H1 (cell line): ENCODE measurements around the gene ATG4C. TPM values are rescaled to one million over a fixed set of nuclear protein-coding genes. Genes with fewer than 3 reads are reported as not detected.

Experiments
- CEBPB ChIP-seq: IDR thresholded peaks from 2 replicates; pipeline ENCODE4 v1.6.1; 2012; ENCODE audit warnings: low read depth, low read length
- polyA plus RNA-seq, 7 experiments: library from polyadenylated mRNA; depleted of rRNA in 3 of 7; stranded (reverse) in 5 of 7; unstranded in 2 of 7; fragments of >200 nt in 5 of 7; fragments of 200-250 nt in 2 of 7; gene quantifications; 1 replicate in 5 of 7; 2 replicates in 1 of 7; 4 replicates in 1 of 7; pipeline versions ENCODE4 v1.2.1 to v1.2.3, GENCODE V29; 2011 to 2013; ENCODE audit warnings: missing spikeins in 2 of 7, mixed read lengths in 2 of 7
- total RNA-seq: library from RNA; stranded (reverse); fragmentation: NEBNext Ultra II Directional; extraction: Animal tissue kit (Norgen Biotek cat#: 25700); gene quantifications from 2 replicates; pipeline ENCODE4 v1.2.1, GENCODE V29; 2021
- TF ChIP-seq, protein P1 (sequence below): fragments of 300-600 bp; sonication (generic); IDR thresholded peaks from 2 replicates; pipeline ENCODE4 v1.7.1; 2012; ENCODE audit warnings: low read length, moderate library complexity, mild to moderate bottlenecking, inconsistent platforms; ENCODE audit not compliant: insufficient replicate concordance
- TF ChIP-seq, protein P2 (sequence below): IDR thresholded peaks from 2 replicates; pipeline ENCODE4 v1.6.1; 2012; ENCODE audit warnings: low read length, inconsistent platforms

The ATG4C gene
- total and polyA plus RNA-seq, 2 of the 8 experiments (the other 6 are each of a cell fraction or from before 2014, with no cell fraction given) = 5.1 to 22.2 TPM

DNA sequence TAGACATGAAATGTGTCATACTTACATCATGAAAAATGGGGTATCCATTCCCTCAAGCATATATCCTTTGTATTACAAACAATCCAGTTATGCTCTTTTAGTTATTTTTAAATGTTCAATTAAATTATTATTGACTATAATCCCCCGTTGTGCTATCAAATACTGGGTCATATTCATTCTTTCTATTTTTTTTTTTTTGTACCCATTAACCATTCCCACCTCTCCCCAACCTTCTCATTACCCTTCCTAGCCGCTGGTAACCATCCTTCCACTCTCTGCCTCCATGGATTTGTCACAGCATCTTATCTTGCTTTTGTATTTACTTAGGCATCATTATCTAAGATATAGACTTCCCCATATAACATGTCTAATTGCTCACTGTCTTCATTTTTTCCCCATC is 15.8 kb downstream of the ATG4C start (continued):
- TF ChIP-seq, protein P1, sequence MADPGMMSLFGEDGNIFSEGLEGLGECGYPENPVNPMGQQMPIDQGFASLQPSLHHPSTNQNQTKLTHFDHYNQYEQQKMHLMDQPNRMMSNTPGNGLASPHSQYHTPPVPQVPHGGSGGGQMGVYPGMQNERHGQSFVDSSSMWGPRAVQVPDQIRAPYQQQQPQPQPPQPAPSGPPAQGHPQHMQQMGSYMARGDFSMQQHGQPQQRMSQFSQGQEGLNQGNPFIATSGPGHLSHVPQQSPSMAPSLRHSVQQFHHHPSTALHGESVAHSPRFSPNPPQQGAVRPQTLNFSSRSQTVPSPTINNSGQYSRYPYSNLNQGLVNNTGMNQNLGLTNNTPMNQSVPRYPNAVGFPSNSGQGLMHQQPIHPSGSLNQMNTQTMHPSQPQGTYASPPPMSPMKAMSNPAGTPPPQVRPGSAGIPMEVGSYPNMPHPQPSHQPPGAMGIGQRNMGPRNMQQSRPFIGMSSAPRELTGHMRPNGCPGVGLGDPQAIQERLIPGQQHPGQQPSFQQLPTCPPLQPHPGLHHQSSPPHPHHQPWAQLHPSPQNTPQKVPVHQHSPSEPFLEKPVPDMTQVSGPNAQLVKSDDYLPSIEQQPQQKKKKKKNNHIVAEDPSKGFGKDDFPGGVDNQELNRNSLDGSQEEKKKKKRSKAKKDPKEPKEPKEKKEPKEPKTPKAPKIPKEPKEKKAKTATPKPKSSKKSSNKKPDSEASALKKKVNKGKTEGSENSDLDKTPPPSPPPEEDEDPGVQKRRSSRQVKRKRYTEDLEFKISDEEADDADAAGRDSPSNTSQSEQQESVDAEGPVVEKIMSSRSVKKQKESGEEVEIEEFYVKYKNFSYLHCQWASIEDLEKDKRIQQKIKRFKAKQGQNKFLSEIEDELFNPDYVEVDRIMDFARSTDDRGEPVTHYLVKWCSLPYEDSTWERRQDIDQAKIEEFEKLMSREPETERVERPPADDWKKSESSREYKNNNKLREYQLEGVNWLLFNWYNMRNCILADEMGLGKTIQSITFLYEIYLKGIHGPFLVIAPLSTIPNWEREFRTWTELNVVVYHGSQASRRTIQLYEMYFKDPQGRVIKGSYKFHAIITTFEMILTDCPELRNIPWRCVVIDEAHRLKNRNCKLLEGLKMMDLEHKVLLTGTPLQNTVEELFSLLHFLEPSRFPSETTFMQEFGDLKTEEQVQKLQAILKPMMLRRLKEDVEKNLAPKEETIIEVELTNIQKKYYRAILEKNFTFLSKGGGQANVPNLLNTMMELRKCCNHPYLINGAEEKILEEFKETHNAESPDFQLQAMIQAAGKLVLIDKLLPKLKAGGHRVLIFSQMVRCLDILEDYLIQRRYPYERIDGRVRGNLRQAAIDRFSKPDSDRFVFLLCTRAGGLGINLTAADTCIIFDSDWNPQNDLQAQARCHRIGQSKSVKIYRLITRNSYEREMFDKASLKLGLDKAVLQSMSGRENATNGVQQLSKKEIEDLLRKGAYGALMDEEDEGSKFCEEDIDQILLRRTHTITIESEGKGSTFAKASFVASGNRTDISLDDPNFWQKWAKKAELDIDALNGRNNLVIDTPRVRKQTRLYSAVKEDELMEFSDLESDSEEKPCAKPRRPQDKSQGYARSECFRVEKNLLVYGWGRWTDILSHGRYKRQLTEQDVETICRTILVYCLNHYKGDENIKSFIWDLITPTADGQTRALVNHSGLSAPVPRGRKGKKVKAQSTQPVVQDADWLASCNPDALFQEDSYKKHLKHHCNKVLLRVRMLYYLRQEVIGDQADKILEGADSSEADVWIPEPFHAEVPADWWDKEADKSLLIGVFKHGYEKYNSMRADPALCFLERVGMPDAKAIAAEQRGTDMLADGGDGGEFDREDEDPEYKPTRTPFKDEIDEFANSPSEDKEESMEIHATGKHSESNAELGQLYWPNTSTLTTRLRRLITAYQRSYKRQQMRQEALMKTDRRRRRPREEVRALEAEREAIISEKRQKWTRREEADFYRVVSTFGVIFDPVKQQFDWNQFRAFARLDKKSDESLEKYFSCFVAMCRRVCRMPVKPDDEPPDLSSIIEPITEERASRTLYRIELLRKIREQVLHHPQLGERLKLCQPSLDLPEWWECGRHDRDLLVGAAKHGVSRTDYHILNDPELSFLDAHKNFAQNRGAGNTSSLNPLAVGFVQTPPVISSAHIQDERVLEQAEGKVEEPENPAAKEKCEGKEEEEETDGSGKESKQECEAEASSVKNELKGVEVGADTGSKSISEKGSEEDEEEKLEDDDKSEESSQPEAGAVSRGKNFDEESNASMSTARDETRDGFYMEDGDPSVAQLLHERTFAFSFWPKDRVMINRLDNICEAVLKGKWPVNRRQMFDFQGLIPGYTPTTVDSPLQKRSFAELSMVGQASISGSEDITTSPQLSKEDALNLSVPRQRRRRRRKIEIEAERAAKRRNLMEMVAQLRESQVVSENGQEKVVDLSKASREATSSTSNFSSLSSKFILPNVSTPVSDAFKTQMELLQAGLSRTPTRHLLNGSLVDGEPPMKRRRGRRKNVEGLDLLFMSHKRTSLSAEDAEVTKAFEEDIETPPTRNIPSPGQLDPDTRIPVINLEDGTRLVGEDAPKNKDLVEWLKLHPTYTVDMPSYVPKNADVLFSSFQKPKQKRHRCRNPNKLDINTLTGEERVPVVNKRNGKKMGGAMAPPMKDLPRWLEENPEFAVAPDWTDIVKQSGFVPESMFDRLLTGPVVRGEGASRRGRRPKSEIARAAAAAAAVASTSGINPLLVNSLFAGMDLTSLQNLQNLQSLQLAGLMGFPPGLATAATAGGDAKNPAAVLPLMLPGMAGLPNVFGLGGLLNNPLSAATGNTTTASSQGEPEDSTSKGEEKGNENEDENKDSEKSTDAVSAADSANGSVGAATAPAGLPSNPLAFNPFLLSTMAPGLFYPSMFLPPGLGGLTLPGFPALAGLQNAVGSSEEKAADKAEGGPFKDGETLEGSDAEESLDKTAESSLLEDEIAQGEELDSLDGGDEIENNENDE = no peak
- TF ChIP-seq CEBPB = no peak
- TF ChIP-seq, protein P2, sequence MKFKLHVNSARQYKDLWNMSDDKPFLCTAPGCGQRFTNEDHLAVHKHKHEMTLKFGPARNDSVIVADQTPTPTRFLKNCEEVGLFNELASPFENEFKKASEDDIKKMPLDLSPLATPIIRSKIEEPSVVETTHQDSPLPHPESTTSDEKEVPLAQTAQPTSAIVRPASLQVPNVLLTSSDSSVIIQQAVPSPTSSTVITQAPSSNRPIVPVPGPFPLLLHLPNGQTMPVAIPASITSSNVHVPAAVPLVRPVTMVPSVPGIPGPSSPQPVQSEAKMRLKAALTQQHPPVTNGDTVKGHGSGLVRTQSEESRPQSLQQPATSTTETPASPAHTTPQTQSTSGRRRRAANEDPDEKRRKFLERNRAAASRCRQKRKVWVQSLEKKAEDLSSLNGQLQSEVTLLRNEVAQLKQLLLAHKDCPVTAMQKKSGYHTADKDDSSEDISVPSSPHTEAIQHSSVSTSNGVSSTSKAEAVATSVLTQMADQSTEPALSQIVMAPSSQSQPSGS = no peak
